Amniotic stem cell (primary cell): ENCODE measurements around the gene PLA2R1.

Experiments
- DNase-seq: peaks from one replicate; lab custom pipeline; 2025; lab: John Stamatoyannopoulos, UW

PLA2R1 gene

DNA sequence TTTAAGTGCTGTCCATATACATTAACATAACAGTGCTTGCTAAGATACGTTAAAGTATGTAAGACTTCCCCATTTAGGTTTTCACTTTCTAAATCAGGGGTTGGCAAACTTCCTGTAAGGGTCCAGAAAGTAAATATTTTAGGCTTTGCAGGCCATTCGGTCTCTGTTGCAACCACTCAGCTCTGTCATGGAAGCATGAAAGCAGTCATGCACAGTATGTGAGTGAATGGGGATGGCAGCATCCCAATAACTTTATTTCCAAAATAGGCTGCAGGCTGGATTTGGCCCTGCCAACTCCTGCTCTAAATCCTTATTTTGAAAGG lies 128.7 kb downstream of the PLA2R1 start:
- DNase-seq, result no peak

DNA sequence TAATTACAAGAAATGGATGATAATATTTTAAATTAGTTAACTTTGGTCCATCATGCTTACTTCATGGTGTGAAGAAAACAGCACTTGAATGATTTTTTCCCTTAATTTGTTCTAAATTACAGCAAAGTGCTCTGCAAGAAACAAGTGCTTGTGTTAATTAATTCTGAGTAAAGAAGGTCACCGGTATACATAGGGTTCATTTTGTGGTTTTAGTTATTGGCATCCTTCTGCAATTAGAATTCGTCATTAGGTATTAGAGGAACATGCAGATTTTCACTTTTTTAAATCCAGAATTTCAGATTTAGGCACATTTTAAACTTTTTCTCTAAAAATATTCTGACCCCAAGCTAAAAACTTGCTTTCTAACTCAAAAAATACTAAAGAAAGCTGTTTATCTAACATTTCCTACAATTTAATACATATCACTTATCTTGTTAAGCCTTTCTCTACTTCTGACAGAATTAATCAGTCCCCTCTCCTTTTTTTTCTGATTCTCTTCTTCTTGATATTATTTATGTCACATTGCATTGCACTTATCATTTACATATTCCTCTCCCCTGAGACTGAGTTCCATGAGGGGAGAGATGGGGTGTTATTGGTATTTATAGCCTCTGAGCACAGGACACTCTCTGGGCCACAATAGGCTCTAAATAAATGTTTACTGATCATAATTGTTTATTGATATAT lies 129.2 kb downstream of the PLA2R1 start:
- no peak for DNase-seq

DNA sequence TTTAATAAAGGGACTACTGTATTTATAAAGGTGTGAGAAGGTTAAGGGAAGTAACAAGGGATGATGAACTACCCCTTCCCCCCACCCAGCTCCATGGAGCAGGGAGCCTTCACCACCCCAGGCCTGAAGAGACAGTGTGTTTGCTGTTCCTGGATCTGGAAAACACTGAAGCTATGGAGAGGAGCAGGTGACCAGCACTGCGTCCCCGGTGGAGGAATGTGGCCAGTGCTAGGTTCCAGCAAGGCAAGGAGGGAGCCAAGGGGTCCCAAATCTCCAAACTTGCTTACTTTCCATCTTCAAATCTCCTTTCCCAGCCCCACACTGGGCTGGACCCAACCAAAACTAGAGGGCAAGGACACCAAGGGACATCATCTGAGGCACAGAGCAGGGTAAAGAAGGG lies 135.7 kb downstream of the PLA2R1 start:
- no peak for DNase-seq

DNA sequence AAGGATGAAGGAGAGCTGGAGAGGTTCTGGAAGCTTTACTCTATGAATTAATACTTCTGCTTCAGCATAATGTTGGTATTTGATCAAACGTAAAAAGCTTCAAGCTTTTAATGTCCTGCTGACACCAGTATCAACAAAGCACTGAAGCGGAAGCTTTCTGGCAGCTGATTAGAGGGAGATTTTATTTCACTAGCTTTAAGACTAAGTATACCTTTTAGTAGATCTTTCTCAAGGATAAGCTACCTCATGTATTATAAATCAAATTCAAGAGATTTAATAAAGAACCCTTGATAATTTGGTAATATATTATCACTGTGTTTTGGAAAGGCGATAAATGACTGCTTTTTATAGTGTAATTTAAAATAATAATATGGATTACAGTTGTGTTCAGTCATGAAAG lies 136.4 kb downstream of the PLA2R1 start:
- no peak for DNase-seq

DNA sequence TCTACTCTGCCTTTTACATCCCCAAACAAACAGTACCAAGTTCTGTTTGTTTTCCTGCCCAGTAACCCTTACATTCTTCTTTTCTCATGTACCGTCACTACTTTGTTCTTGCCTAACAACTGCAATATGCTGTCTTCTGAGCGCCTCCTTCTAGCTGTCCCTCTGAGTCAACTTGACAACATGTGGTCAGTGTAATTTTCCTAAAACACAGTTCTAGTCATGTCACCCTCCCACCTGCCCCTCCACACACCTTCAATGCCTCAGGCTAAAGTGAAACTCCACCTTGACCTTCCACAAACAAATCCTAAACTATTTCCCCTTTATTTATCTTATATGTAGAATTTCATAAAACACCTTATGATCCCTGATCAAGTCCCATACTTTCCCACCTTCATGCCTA lies 139.9 kb downstream of the PLA2R1 start:
- DNase-seq, result no peak

DNA sequence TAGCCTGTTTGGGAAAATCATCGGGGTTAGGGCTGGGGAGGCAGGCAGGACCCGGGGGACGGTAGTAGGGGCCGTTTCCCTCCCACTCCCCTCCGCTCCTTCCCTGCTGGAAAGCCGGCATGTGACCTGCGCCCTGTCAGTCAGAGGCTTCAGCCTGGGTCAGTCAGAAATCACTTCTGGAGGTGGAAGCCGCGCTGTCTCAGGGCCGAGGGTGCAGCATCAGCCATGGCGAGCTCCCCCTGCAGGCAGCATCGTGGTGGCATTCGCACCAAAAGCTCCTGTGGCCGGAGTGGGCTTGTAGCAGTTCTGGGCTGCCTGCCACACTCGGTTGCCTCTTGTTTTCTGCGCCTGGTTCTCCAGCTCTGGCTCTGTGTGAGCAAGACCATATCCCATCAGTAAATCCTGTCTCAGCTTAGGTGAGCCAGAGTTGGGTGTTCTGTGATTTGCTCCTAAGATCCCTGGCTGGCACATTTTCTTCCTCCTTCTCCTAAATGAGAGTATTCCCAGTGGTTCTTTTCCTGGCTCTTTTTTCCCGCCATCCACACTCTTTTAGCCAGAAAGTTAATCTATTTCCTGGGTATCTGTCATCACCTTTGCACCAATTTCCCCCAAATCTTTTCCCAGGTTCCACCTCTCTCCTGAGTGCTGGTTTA lies 140.5 kb downstream of the PLA2R1 start:
- DNase-seq, result no peak

DNA sequence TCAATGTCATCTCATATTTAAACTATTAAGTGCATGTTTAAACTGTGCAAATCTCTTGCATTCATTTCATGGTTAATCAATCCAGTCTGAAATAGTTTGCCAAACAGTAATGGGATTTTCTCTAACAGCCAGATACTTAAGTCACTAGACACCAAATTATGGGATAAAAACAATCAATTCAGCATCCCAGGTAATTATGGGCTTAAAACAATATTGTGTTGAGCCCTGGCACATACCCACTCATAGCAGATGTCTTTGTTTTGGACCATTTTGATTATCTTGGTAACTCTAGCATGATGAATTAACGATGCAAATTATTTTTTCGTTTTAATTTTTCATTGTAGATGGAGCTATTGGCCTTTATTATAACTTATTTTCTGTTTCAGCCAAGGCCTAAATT lies 145.9 kb downstream of the PLA2R1 start:
- DNase-seq, result no peak

DNA sequence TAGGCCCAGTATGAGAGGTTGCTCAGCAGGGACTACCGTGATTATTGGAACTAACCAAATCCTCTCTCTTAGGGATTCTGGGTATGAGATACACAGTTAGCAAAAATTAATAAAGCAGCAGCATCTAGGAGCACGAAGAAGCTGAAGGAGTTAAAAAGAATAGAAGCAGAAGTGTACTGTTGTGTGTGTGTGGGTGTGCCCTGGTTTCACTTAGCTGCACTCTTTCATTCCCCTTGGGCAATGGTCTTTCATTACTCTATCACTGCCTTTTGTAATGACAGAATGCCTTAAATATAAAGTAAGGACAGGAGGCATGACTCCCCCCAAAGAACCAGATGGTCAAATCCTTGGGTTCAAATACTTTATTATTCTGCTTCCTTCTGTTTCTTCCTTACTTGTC lies 148.5 kb downstream of the PLA2R1 start:
- DNase-seq, result no peak

DNA sequence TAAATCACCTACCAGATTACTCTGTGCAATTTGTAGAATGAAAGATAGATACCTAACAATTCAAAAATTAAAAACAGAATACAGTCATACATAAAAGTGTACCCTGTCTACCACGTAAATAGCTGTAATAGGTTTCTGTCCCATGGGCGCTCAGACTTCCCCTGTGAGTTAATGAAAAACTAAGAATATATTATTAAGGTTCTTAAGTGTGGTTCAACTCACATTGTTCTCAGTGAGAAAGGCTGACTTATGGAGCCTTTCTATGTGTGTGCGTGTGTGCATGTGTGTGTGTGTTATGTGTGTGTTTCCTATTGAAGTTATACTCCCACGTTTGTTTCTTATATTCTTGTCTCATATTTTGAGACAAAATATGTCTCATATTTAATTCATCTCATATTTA lies 149.8 kb downstream of the PLA2R1 start:
- DNase-seq, result no peak

DNA sequence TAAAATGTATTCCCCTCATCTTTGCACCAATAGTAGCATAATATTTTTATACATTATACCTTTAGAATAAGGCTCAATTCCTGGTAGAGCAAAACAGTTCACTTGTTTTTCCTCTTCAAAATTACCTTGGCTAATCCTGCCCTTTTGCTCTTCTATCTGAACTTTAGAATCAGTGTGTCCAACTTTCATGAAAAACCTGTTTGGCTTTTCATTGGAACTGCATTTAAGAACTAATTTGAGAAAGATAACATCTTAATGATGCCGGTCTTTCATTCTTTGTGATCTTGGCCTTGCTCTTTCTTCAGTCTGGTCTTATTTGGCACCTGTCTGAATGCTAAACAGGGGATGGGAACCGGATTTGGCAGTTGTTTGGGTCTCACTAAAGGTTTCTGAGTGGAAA lies 151.5 kb downstream of the PLA2R1 start:
- no peak for DNase-seq

DNA sequence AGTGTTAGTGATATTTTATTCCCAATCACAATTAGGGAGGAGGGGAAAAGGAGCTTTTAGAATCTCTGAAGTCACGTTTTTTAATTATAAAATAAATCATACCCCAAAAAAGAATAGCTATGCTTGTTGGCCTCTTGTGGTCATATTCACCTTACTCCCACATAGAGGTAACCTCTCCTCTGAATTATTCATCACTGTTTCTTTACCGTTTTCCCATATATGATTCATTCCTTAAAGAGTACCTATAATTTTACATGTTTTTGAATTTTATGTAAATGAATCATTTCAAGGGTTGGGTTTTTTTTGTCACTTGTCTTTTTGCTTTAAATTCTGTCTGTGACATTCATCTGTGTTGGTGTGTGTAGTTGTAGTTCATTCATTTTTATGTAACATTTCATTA lies 153.8 kb downstream of the PLA2R1 start:
- no peak for DNase-seq

DNA sequence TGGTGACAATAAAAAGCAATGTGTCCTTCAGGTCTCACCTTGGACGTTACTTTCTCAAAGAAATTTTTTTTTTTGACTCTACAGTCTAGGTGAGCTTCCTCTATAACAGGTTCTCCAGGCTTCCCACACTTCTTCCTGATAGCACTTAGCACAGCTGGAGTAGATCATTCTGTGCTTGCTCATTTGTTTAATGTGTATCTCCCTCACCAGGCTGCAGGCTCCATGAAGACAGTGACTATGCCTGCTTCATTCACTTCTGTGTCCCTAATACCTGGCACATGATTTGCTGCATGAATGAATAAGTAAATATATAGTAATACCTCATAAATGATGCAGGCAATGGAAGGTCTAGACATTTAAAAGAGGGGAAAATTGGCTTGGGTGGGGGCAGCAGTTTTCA lies 154.5 kb downstream of the PLA2R1 start:
- no peak for DNase-seq

DNA sequence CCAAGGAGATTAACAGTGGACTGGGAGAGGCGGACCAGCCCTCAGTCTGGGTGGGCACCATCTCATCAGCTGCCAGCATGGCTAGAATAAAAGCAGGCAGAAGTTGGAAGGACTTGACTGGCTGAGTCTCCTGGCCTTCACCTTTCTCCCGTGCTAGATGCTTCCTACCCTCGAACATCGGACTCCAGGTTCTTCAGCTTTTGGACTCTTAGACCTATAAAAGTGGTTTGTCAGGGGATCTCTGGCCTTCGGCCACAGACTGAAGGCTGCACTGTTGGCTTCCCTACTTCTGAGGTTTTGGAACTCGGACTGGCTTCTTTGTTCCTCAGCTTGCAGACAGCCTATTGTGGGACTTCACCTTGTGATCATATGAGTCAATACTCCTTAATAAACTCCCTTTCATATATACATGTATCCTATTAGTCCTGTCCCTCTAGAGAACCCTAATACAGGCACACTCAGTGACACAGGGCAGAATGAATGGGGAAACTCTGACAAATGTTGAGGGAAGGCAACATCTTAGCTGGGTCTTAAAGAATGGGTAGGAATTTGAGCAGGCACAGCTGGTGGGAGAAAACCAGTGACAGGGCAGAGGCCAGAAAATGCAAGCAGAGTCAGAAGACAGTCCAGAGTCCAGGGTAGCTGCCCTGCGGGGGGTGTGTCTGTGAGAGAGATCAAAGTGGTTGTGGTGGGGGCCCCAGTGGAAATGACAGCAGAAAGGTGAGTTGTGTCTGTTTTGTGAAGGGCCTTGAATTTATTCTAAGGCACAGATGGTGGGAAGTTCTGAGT lies 156.3 kb downstream of the PLA2R1 start:
- no peak for DNase-seq

DNA sequence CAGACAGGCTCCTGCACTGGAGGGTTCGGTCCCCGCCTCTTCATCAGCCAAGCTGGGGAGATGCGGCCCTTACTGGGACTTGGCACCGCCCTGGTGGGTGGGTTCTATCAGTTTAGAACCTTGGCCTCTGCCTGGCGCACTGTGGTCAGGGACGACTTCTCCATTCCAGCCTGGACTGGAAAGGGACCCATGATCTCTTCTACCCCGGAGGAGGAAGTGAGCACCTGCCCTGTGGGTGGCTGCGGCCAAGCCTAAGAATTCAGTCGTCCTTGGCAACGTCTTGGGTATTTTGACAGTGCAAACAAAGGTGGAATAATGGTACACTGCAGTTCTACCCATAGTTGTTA lies 157.5 kb downstream of the PLA2R1 start:
- no peak for DNase-seq

DNA sequence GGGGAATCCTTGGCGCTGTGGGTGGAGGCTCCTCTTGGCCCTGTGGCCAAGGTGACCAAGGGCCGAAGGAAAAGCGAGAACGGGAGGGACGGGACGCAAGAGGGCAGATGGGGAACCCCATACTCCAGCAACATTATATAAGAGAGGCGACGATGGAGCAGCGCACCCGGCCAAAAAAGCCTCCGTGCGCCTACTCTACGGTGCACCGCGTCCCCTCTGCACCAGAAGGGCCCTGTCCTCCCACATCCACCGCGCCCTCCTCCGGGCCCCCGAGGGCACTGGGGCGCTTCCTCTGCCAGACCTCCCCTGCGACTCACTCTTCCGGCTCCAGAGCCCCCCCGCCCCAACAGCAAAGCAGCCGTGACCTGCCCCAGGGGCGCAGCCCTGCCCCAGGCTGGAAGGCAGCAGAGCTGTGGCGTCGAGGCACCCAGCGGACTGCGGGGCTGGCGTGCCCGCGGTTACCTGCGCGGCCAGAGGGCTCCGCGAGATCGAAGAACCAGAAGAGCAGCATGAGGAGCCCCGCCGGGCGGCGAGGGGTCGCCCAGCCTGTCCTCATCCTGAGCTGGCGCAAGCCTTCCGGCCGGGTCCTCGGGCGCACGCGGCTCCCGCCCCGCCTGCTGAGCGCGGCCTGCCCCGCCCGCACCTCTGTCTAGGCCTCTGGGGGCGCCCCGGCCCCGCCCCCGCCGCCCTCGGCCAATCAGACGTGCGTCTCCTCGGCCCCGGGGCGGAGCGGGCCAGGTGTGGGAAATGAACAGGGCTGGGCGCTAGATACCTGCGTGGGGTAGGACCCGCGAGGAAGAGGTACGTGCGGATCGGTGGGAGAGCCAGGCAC lies 158.1 kb downstream of the PLA2R1 start, which contains the start of gene LY75:
Gene LY75, minus strand, starts transcription at position 630 of the 832 bp plus-strand sequence.
- no peak for DNase-seq

DNA sequence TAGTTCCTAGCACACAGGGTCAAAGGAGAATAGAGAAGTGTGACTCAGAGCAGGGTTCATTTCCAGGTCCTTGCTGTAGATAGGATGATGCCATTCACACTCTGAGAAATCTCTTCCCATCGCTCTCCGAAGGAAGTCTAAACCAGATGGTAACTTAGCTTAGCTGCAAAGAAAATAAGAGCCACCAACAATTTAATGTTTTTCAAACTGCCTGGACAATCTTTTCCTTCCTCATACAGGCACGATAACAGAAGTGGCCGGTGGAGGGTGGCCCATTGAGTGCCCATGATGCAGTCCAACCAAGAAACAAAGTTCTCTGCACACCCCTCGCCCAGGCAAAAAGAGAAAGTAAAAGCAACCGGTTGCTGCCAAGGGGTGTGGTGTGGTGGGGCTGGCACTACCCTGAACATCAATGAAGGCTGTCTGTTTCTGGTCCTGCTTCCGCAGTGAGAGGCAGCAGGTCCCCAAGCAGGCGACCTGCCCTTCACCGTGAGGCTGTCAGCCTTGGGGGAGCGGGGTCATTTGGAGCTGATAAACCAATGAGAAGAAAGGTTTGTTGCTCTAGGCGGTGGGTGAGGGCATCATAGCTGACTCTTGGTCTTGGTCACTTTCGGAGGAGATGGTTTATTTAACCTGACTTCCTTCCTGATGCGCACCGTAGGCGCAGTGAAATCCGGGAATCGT lies 158.8 kb downstream of the PLA2R1 start:
- no peak for DNase-seq

DNA sequence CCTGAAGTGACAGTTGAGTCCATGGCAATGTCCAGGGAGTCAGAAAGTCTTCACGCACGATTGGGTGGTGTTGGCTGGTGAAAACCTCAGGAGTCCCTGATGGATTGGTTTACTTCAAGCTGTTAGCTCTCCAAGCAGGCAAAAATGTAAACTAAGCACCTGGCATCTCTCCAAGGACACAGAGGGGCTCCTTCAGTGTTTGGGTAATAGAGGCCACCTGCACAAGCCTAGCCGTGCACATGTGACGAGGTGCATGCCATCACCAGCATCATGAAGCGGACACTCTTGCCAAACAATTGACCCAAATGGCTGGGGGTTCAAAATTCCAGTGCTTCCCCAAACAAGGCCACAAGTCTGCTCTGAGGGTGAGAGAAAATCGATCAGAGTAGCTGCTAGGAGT lies 159.7 kb downstream of the PLA2R1 start:
- DNase-seq, result no peak

DNA sequence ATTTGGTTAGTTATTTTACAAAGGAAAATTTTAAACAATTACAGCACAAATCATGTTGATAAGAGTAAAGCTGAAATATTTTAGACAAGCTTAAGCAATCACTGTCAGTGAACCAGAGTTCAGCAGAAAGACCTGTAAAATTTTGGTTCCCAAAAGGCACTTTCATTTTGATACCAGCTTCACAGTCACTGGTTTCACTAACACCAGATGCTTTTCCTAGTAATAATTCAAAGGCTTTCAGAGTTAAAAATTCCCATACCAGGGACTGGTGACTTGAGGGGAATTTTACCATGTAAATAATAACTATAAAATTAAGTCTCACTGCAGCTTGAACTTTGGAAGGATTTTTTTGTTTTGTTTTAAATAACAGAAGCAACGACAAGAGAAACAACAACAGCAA lies 162.1 kb downstream of the PLA2R1 start:
- no peak for DNase-seq

DNA sequence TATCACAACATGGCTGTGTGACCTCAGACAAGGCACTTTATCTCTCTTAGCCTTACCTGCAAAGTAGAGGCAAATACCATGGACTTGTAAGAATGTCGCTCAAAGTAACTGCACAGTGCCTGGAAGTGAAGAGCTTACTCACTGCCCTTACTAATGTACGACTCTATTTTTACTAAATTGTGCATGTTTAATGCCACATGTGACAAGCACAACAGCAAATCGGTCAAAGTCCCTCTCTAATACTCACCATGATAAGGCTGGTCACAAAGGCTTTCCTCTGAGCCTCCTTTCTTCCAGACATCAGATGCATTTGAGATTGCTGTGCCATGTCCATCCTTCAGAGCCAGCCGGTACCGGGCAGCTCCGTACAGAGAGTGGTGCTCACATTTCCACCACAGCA lies 164.0 kb downstream of the PLA2R1 start:
- no peak for DNase-seq

DNA sequence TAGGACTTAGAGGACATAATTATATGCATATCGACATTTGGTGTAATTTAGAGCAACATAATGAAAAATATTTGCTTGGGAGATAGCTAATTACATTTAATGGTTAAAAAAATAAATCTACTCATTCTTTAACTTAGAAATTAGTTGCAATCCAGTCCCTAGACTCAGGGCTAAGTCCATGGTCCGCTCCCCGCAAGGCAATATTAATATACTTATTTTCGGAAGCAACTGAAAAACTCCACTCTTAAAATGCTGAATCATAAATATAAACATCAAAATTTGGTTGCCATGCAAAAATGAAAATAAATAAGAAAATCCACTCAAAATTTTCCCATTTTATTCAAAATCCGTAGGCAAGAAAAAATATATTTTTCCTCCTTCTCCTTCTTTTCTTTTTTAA lies 164.7 kb downstream of the PLA2R1 start:
- DNase-seq, result no peak

DNA sequence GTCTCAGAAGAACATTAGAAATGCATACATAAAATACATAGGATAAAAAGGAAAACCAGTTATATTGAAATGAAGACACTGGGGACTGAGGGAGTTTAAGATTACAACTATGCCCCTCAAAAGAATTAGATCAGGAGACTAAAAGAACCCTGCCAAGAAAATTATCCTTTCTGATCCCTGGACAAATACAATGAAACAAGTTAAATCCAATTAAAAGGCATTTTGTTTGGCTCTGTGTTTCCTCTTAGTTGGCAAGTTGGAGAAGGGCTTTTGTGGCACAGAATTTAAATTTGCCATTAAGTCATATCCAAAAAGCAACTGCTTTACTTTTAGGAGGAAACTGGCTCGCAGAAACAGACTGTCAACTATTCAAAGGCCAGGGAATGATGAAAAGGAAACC lies 165.3 kb downstream of the PLA2R1 start:
- no peak for DNase-seq
